ENCODE data around the gene NSMF. TPM values are rescaled to one million over a fixed set of nuclear protein-coding genes. Genes with fewer than 3 reads are reported as not detected.

Gene NSMF
- total and polyA plus RNA-seq, 2 donors (not counting 1 experiment from before 2014, with no cell fraction given), result 28.7 to 59.4 TPM

DNA sequence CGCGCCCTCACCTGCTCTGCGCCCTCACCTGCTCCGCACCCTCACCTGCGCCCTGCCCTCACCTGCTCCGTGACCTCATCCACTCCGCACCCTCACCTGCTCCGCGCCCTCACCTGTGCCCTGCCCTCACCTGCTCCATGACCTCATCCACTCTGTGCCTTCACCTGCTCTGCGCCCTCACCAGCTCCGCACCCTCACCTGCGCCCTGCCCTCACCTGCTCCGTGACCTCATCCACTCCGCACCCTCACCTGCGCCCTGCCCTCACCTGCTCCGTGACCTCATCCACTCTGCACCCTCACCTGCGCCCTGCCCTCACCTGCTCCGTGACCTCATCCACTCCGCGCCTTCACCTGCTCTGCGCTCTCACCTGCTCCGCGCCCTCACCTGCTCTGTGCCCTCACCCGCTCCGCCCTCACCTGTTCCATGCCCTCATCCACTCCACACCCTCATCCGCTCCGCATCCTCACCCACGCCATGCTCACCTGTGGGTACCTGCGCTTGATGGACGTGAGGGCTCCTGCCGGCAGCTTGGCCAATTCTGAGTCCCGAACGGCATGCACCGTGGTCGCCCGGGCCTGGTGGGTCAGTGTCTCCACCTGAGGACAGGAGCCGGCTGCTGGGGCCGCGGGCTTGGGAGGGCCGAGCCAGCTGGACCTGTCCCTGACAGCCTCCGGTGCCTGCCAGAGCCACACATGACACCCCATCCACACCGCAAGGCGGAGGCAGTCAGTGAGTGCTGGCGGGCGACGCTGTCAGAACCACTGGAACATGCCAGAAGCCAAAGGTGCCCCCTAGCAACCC is 35.6 kb upstream of the NSMF start:
- no peak overlapping the region for H3K4me2 ChIP-seq (replicated peaks; ENCODE audit: low read depth, low read length, poor library complexity, severe bottlenecking)
- peaks cover 0 to 10% of the 10 kb centered on the region in 2 experiments for H3K36me3 ChIP-seq (replicated peaks in 1 of 2; ENCODE audit: control extremely low read depth in 1 of 2, control insufficient read depth in 1 of 2, extremely low read depth in 1 of 2, insufficient read depth in 2 of 2, low read length in 1 of 2)
- DNase-seq, result no peak
- WGBS (ENCODE audit: insufficient coverage), result 97% methylated on average over 42 of the region's 46 CpGs
- no peak overlapping the region for H2AFZ ChIP-seq (ENCODE audit: insufficient read depth, low read depth, low read length, poor library complexity, severe bottlenecking)
- H3K9me3 Mint-ChIP-seq (ENCODE audit: insufficient read depth), result no peaks in the 10 kb centered on the region
- H3K27ac ChIP-seq (ENCODE audit: low read length in 2 of 2), result no peak overlapping the region
- no peak overlapping the region for H3K4me3 ChIP-seq (ENCODE audit: control extremely low read depth in 1 of 5, extremely low read depth in 1 of 5, insufficient read depth in 1 of 5, low read depth in 2 of 5, low read length in 4 of 5)
- no peaks in the 10 kb centered on the region for H3K27me3 Mint-ChIP-seq
- ATAC-seq (ENCODE audit: low read depth), result no peak
- intact Hi-C loops (cut with micrococcal nuclease), result no loop called here
- no peaks in the 10 kb centered on the region for H3K4me1 ChIP-seq (ENCODE audit: control insufficient read depth in 2 of 2, insufficient read depth in 2 of 2, low read length in 2 of 2)
- no peak overlapping the region for H3K4me3 Mint-ChIP-seq
- peaks cover 2% of the 10 kb centered on the region for H3K4me1 Mint-ChIP-seq
- ChIA-PET CTCF (no interaction called here), POLR2A (no interaction called here)
- H3K9ac ChIP-seq (ENCODE audit: low read length), result no peak overlapping the region
- H3K9me3 ChIP-seq (ENCODE audit: control extremely low read depth in 1 of 3, control insufficient read depth in 2 of 3, insufficient read depth in 1 of 3, low read length in 2 of 3), result peaks cover 0 to 52% (median 0%) of the 10 kb centered on the region in 3 donors
- H4K20me1 ChIP-seq (ENCODE audit: control insufficient read depth, insufficient read depth, low read length, poor library complexity, severe bottlenecking), result no peaks in the 10 kb centered on the region
- no peak for TF ChIP-seq EZH2 (IDR thresholded peaks at IDR 0.05; ENCODE audit: borderline replicate concordance, insufficient read depth, low read depth, low read length, poor library complexity, severe bottlenecking)
- TF ChIP-seq, protein P1, sequence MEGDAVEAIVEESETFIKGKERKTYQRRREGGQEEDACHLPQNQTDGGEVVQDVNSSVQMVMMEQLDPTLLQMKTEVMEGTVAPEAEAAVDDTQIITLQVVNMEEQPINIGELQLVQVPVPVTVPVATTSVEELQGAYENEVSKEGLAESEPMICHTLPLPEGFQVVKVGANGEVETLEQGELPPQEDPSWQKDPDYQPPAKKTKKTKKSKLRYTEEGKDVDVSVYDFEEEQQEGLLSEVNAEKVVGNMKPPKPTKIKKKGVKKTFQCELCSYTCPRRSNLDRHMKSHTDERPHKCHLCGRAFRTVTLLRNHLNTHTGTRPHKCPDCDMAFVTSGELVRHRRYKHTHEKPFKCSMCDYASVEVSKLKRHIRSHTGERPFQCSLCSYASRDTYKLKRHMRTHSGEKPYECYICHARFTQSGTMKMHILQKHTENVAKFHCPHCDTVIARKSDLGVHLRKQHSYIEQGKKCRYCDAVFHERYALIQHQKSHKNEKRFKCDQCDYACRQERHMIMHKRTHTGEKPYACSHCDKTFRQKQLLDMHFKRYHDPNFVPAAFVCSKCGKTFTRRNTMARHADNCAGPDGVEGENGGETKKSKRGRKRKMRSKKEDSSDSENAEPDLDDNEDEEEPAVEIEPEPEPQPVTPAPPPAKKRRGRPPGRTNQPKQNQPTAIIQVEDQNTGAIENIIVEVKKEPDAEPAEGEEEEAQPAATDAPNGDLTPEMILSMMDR (IDR thresholded peaks at IDR 0.05), result no peak
- no peaks in the 10 kb centered on the region for H3K79me2 ChIP-seq (ENCODE audit: control insufficient read depth, insufficient read depth, low read length)
- H3K27ac Mint-ChIP-seq, result no peak overlapping the region
- no peaks in the 10 kb centered on the region for H3K27me3 ChIP-seq (replicated peaks in 1 of 4; ENCODE audit: control extremely low read depth in 1 of 4, control insufficient read depth in 3 of 4, insufficient read depth in 4 of 4, low read length in 3 of 4)

DNA sequence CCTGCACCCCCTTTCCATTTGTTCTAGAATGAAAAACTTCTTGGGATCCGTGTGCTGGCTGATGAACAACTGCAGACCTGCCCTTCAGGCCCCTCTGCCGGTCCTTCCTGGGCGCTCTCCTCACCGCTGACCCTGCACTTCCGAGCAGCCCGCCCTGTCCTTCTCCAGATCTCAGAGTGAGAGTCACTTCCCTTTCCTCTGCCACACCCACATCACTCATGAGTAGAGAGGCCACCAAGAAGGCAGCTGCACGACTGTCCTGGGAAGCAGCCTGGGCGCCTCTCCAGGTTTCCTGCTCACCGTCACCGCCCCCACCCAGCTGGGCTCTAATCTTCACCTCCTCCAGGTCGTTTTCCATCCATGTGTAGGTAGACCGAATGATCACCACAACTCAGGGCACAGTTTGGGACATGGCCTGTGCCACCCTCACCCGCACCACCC is 35.0 kb upstream of the NSMF start:
- CTCF ChIA-PET, result no interaction called here
- no peak overlapping the region for H3K4me3 ChIP-seq (ENCODE audit: control extremely low read depth in 1 of 5, extremely low read depth in 1 of 5, insufficient read depth in 1 of 5, low read depth in 2 of 5, low read length in 4 of 5)
- Mint-ChIP-seq H3K27me3 (no peaks in the 10 kb centered on the region), H3K27ac (no peak overlapping the region), H3K4me1 (peaks cover 2% of the 10 kb centered on the region), H3K4me3 (no peak overlapping the region), H3K9me3 (ENCODE audit: insufficient read depth) (no peaks in the 10 kb centered on the region)
- no peaks in the 10 kb centered on the region for H4K20me1 ChIP-seq (ENCODE audit: control insufficient read depth, insufficient read depth, low read length, poor library complexity, severe bottlenecking)
- no peak overlapping the region for H3K27ac ChIP-seq (ENCODE audit: low read length in 2 of 2)
- H3K9ac ChIP-seq (ENCODE audit: low read length), result no peak overlapping the region
- 88% methylated on average over 13 of the region's 13 CpGs for WGBS (ENCODE audit: insufficient coverage)
- intact Hi-C loops (cut with micrococcal nuclease), result no loop called here
- POLR2A ChIA-PET, result no interaction called here
- H3K9me3 ChIP-seq (ENCODE audit: control extremely low read depth in 1 of 3, control insufficient read depth in 2 of 3, insufficient read depth in 1 of 3, low read length in 2 of 3), result peaks cover 0 to 45% (median 0%) of the 10 kb centered on the region in 3 donors
- H3K27me3 ChIP-seq (replicated peaks in 1 of 4; ENCODE audit: control extremely low read depth in 1 of 4, control insufficient read depth in 3 of 4, insufficient read depth in 4 of 4, low read length in 3 of 4), result no peaks in the 10 kb centered on the region
- H2AFZ ChIP-seq (ENCODE audit: insufficient read depth, low read depth, low read length, poor library complexity, severe bottlenecking), result no peak overlapping the region
- no peaks in the 10 kb centered on the region for H3K79me2 ChIP-seq (ENCODE audit: control insufficient read depth, insufficient read depth, low read length)
- ATAC-seq (ENCODE audit: low read depth), result no peak
- peaks cover 0 to 10% of the 10 kb centered on the region in 2 experiments for H3K36me3 ChIP-seq (replicated peaks in 1 of 2; ENCODE audit: control extremely low read depth in 1 of 2, control insufficient read depth in 1 of 2, extremely low read depth in 1 of 2, insufficient read depth in 2 of 2, low read length in 1 of 2)
- TF ChIP-seq, protein P1 (IDR thresholded peaks at IDR 0.05), result no peak
- TF ChIP-seq EZH2 (IDR thresholded peaks at IDR 0.05; ENCODE audit: borderline replicate concordance, insufficient read depth, low read depth, low read length, poor library complexity, severe bottlenecking), result no peak
- no peaks in the 10 kb centered on the region for H3K4me1 ChIP-seq (ENCODE audit: control insufficient read depth in 2 of 2, insufficient read depth in 2 of 2, low read length in 2 of 2)
- no peak overlapping the region for H3K4me2 ChIP-seq (replicated peaks; ENCODE audit: low read depth, low read length, poor library complexity, severe bottlenecking)
- DNase-seq, result no peak

All from B cell (primary cell).